Stimulated activated naive CD8-positive, alpha-beta T cell treated with anti-CD3 and anti-CD28 coated beads, Interleukin-15, Interleukin-2, amounts not matched to agents 100 ng/mL and 50 ng/mL, for 24 hours (primary cell): ENCODE results near the gene FAAP24.
"Not testable (repeated sequence)": the region's sequence is repeated elsewhere in the genome, so short reads cannot be mapped to it uniquely, and the experiment has no call there.

Experiments
- H3K27ac Mint-ChIP-seq: one replicate; pipeline ENCODE4 v1.8.0; 2021; ENCODE audit warnings: mild to moderate bottlenecking, mixed read lengths
- H3K27me3 Mint-ChIP-seq: one replicate; pipeline ENCODE4 v1.8.0; 2021; ENCODE audit warnings: mixed read lengths
- H3K36me3 Mint-ChIP-seq: one replicate; pipeline ENCODE4 v1.8.0; 2021; ENCODE audit warnings: low read depth, mixed read lengths
- H3K4me1 Mint-ChIP-seq: one replicate; pipeline ENCODE4 v1.8.0; 2021; ENCODE audit warnings: low read depth, mixed read lengths
- H3K4me3 Mint-ChIP-seq: one replicate; pipeline ENCODE4 v1.8.0; 2021; ENCODE audit warnings: mild to moderate bottlenecking, mixed read lengths
- H3K9me3 Mint-ChIP-seq: one replicate; pipeline ENCODE4 v1.8.0; 2021; ENCODE audit warnings: mixed read lengths

The FAAP24 gene

DNA sequence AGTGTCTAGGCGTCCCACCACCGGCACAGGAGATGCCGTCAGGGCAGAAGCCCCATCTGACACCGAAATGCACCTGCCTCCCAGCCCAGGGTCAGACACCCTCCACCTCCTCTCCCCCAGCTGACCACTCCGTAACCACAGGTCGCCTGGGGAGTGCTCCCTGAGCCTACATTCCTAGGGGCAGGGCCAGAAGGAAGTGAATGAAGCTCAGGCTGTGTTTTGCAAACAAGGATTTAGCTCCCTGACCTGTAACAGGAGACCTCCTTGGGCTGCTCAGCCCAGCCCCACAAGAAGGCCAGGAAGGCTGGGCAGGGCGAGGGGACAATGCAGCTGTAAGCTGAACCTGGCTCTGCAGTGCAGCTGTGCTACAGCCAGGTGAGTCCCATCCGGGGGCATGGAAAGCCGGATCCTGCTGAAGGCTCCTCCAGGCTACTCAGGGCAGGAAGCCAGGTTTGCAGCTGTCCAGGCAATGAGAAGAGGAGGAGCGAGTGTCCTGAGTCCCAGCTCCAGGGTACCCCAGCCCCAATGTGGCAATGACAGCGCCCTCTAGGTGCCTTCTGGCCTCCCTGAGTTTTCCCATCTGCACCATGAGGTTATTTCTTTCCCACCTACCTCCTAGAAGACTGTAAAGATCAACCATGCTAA is 50.6 kb downstream of the FAAP24 start:
- no peaks in the 10 kb centered on the region for H3K4me1 Mint-ChIP-seq
- peaks cover 6% of the 10 kb centered on the region for H3K36me3 Mint-ChIP-seq
- H3K27ac Mint-ChIP-seq: no peak overlapping the region
- no peak overlapping the region for H3K4me3 Mint-ChIP-seq
- H3K27me3 Mint-ChIP-seq: no peaks in the 10 kb centered on the region
- H3K9me3 Mint-ChIP-seq: no peaks in the 10 kb centered on the region

- H3K27ac Mint-ChIP-seq: no peak overlapping the region
These were observed 52.4 kb downstream of the FAAP24 start for GRCh38 chr19:33024398-33024797.

GRCh38 chr19:33025468-33026238 is 53.6 kb downstream of the FAAP24 start:
- not testable (repeated sequence) for H3K27me3 Mint-ChIP-seq, H3K36me3 Mint-ChIP-seq, H3K4me1 Mint-ChIP-seq, H3K9me3 Mint-ChIP-seq, H3K4me3 Mint-ChIP-seq, H3K27ac Mint-ChIP-seq

More at GRCh38 chr19:33024398-33024797, 52.4 kb downstream of the FAAP24 start:
- Mint-ChIP-seq H3K4me1 (no peaks in the 10 kb centered on the region), H3K27me3 (no peaks in the 10 kb centered on the region), H3K36me3 (peaks cover 10% of the 10 kb centered on the region), H3K4me3 (no peak overlapping the region), H3K9me3 (peaks cover 4% of the 10 kb centered on the region)

DNA sequence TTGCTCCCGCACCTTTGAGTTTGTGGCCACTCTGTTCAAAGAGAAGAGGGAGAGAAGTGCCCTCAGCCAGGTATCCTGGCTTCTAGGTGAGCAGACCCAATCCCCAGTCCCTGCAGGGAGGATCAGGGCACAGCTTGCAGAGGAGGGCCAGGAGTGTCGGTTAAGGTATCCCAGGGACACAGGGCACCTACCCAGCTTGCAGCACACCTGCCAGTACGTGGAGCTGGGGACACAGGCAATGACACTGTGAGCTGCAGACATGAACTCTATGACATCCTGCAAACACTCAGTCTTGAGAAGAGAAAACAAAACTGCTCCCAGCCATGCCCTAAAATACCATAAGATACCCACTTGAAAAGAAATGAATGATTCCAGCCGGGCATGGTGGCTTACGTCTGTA is 54.6 kb downstream of the FAAP24 start:
- not testable (repeated sequence) for H3K27ac Mint-ChIP-seq, H3K36me3 Mint-ChIP-seq, H3K27me3 Mint-ChIP-seq, H3K9me3 Mint-ChIP-seq, H3K4me1 Mint-ChIP-seq, H3K4me3 Mint-ChIP-seq
